ENCODE measurements around the gene TSPAN12.

TSPAN12 gene

GRCh38 chr7:120843109-120843508 lies 14.8 kb downstream of the TSPAN12 start:
- DNase-seq (ENCODE audit: low read depth in 2 of 2, low spot score in 1 of 2): no peak

- DNase-seq (ENCODE audit: low read depth in 2 of 2, low spot score in 1 of 2): no peak
Measured at GRCh38 chr7:120842121-120842621, 15.8 kb downstream of the TSPAN12 start.

GRCh38 chr7:120841608-120842007 lies 16.3 kb downstream of the TSPAN12 start:
- no peak for DNase-seq (ENCODE audit: low read depth in 2 of 2, low spot score in 1 of 2)

DNA sequence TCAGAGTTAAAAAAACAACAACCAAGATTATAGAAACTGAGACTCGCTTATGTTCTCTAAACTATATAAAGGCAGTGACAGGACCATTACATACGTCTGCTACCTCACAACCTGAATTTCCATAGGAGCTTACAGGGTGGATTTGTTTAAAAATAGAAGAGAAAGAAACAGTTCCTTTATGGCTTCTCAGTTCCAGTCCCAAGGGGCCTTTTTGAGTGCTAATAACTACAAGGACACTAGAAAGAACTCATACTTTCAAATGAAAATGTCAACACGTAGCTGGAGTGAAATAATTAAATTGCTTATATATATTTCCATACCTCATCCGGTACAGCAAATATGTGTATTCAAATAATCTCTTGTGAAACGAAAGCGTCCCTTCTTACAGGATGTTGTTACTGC lies 19.7 kb downstream of the TSPAN12 start:
- no peak for DNase-seq (ENCODE audit: low read depth in 2 of 2, low spot score in 1 of 2)

- no peak for DNase-seq (ENCODE audit: low read depth in 2 of 2, low spot score in 1 of 2)
Measured at GRCh38 chr7:120837599-120837998, 20.3 kb downstream of the TSPAN12 start.

DNA sequence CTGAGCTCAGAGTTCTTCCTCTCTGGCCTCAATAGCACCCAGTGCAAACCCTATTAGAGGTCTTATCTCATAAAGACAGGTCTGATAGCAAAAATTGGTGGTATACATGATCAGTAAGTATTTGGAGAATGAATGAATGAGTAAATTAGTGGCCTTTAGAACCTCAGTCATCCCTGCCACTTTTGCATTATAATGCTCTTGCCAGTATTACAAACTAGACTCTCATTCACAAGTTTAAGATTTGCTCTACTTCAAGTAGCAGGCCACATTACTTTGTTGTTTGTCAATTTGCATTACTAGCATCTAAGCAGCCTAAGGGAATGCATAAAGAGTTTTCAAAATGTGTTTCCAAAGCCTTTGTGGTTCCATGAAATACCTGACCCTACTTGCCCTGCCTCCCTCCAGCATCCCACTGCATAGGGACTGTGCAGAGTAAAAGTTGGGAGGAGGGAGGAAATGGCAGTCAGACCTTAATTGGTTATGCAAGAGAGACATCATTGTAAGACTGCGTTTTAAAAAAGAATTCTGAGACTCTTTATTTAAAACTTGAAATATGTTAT lies 21.3 kb downstream of the TSPAN12 start:
- no peak for DNase-seq (ENCODE audit: low read depth in 2 of 2, low spot score in 1 of 2)

DNA sequence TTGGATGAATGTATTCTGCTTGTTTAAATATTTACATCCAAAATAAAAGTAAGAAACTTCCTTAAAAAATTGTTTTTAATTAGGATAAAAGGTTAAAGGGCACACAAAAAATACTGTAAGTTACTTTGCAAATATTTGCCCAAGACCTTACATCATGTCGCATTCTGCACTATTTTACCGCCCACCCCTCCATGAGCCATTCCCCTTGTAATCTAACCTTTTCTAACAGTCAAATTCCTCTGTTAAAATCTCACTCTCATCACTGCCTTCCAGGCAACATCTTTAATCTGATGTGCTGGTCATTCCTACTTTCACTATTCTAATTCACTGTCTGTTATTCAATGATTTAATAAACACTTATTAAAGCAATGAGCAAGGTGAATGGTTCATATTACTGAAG lies 23.2 kb downstream of the TSPAN12 start:
- no peak for DNase-seq (ENCODE audit: low read depth in 2 of 2, low spot score in 1 of 2)

GRCh38 chr7:120833546-120833945 lies 24.4 kb downstream of the TSPAN12 start:
- no peak for DNase-seq (ENCODE audit: low read depth in 2 of 2, low spot score in 1 of 2)

- DNase-seq (ENCODE audit: low read depth in 2 of 2, low spot score in 1 of 2): no peak
Measured at GRCh38 chr7:120832803-120833202, 25.1 kb downstream of the TSPAN12 start.

- DNase-seq (ENCODE audit: low read depth in 2 of 2, low spot score in 1 of 2): no peak
Measured at GRCh38 chr7:120831260-120831659, 26.7 kb downstream of the TSPAN12 start.

GRCh38 chr7:120829487-120829886 lies 28.5 kb downstream of the TSPAN12 start:
- DNase-seq (ENCODE audit: low read depth in 2 of 2, low spot score in 1 of 2): no peak

- no peak for DNase-seq (ENCODE audit: low read depth in 2 of 2, low spot score in 1 of 2)
Measured at GRCh38 chr7:120828528-120828927, 29.4 kb downstream of the TSPAN12 start.

DNA sequence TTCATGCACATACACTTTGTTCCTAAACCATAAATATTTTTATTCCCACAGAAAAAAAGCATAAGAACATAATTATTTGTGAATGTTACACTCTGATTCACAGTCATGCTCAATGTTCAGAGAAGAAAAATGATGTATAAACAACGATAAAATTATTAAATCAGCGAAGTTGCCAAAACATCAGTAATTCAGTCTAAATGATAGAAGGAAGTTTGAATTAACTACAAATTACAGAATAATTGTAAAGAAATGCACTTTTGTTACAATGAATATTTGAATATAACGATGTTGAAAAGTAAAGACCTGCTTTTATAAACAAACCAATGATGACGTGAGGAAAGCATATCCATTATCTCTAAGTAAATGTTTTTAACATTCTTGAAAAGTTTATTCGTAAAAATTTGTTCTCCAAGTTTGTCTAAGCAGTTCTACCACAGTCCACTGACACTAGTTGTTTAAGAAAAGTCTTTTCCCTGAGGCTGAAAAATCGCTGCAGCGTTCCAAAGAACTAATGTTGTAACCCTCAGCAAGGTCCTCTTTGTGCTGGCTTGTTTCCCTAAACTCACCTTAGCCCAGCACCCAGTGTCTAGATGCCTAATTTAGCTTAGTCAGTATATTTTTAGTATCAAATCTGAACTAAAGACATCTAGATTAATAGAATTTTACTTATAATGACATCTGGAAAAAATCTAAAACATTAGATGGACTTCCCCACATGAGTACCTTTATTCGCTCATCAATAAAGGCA lies 30.4 kb downstream of the TSPAN12 start:
- DNase-seq (ENCODE audit: low read depth in 2 of 2, low spot score in 1 of 2): no peak

DNA sequence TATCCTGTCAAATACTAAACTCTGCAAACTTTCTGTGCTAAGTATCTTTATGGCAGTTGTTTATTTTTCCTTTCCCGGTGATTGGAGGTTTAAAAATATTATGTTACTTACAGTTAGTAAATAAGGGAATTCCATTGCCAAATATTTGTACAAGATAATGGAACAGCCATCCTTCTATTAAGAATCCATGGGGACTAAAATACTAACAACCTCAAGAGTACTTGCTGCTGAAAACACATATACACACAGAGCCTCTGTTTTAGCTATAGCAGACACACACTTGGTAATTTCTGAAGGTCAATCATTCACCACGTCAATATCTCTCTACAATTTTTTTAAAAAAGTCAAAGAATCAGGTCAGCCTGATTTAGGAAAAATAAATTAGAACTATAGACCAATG lies 32.4 kb downstream of the TSPAN12 start:
- DNase-seq (ENCODE audit: low read depth in 2 of 2, low spot score in 1 of 2): no peak

DNA sequence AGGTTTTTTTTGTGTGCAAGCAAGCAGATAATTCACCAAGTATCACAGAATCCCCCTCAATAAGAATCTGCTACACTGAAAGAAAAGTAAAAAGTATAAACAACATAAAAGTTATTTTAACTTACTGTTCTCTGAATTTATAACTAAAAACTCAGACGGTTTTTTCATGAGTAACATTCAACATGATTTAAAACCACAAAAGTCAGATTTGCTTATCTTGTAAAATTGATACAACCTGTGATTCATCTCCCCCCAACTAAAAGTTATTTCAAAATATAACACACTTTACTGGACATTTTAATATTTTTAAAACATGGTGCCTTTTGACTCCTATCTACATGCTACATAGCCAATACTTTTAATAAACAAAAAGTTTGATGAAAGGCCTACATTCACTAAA lies 32.8 kb downstream of the TSPAN12 start:
- DNase-seq (ENCODE audit: low read depth in 2 of 2, low spot score in 1 of 2): no peak

GRCh38 chr7:120819861-120820260 lies 38.1 kb downstream of the TSPAN12 start:
- DNase-seq (ENCODE audit: low read depth in 2 of 2, low spot score in 1 of 2): no peak

DNA sequence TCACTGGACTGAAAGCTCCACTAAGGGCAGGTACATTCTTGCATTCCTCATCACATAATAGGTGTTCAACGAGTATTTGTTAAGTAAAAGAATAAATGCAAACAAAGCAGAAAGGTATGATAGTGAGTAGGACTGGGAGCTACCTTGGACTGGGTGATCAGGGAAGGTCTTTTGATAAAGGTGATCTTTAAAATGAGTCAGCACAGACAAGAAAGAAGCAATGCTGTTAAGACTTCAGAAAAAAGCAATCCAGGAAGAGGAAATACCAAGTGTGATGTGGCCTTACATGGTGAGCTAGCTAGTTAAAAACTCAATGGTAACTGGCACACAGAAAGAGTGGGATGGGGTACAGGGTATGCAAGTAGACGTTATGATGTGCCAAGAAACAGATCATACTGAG lies 40.1 kb downstream of the TSPAN12 start:
- no peak for DNase-seq (ENCODE audit: low read depth in 2 of 2, low spot score in 1 of 2)

DNA sequence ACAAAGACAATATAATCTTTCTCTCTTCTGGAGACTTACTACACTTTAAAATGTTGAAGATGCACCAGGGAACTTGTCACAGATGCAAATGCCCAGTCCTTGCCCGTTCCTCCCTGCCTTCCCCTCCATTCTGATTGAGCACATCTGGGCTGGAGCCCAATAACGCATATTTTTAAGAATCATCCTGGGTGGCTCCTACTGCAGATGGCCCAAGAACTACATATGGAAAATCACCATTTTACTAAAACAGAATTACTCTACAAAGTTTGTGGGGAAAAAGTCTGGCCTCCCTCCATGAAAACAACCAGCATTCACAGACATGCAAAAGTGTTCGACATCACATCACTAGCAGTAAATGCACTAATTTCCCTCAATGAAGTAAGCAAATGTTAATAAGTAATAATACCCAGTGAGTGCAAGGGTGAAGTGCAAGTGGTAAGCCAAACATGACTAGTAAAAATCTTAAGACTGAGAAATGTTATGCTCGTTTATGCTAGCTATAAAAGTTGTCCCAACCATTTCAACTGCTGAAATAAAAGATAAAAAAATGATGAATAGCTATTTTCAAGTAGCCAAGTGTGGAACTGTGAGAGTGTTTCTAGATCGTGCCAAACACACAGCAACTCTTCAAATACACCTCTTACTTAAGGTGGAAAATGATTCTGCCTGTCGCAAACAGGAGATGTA lies 43.5 kb downstream of the TSPAN12 start:
- no peak for DNase-seq (ENCODE audit: low read depth in 2 of 2, low spot score in 1 of 2)

DNA sequence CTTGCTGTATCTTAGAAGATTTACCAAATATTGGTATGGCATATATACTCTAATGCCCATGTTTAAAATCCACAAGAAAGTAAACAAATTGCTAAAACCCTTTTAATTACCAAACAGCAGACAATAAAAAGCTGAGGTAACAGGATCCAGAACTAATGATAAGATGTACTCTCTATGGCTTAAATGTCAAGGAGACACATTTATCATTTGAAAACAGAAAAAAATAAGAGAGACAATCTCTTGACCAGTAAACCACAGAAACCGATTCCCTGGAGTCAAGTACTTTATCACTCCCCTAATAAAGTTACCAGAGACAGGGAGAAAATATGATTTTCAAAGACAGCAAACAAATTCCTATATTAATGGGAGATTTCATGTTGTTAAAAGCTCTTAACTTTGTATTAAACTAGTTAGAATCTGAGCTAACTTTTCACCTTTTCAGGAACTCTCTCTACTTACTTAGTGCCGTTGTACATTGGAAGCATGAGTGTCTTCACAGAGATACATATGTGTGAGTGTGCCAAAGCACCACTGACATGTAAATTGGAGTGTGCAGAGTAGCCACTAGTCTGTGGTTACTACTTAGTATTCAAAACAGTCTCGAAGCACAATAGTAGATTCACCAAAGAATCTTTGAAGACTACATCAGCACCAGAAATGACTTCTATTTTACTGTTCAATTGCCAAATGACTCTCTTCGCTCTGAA lies 44.2 kb downstream of the TSPAN12 start:
- no peak for DNase-seq (ENCODE audit: low read depth in 2 of 2, low spot score in 1 of 2)

DNA sequence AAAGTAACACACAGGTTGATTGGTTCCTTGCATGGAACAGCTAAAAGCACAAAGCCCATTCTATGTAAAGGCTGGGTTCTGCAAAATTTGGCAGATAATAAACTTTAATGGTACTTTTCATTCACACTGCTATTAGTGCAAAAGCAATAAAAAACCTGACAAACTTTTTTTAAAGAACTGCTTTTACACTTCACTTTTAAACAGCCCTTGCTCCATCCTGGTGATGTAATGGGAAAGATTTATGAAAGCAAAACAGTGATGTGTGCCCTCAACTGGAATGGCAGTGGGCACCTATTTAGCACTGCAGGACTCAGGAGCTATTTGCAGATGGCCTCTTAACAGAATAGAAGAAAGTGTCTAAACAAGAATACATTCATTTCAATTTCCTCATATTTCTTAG lies 44.9 kb downstream of the TSPAN12 start:
- no peak for DNase-seq (ENCODE audit: low read depth in 2 of 2, low spot score in 1 of 2)

- no peak for DNase-seq (ENCODE audit: low read depth in 2 of 2, low spot score in 1 of 2)
Measured at GRCh38 chr7:120809260-120809659, 48.7 kb downstream of the TSPAN12 start.

- DNase-seq (ENCODE audit: low read depth in 2 of 2, low spot score in 1 of 2): no peak
Measured at GRCh38 chr7:120807390-120807789, 50.6 kb downstream of the TSPAN12 start.
